GM18499 (cell line): ENCODE data around the gene SNRNP25.

Experiments used
- ATAC-seq: cut with Tn5 transposase; IDR thresholded peaks from one replicate; pipeline ENCODE4 v1.9.1; 2021; ENCODE audit warnings: moderate number of reproducible peaks; ENCODE audit not compliant: insufficient read depth, unreplicated experiment

The SNRNP25 gene

GRCh38 chr16:75580-76501 lies 22.2 kb downstream of the SNRNP25 start:
- ATAC-seq, result no peak

DNA sequence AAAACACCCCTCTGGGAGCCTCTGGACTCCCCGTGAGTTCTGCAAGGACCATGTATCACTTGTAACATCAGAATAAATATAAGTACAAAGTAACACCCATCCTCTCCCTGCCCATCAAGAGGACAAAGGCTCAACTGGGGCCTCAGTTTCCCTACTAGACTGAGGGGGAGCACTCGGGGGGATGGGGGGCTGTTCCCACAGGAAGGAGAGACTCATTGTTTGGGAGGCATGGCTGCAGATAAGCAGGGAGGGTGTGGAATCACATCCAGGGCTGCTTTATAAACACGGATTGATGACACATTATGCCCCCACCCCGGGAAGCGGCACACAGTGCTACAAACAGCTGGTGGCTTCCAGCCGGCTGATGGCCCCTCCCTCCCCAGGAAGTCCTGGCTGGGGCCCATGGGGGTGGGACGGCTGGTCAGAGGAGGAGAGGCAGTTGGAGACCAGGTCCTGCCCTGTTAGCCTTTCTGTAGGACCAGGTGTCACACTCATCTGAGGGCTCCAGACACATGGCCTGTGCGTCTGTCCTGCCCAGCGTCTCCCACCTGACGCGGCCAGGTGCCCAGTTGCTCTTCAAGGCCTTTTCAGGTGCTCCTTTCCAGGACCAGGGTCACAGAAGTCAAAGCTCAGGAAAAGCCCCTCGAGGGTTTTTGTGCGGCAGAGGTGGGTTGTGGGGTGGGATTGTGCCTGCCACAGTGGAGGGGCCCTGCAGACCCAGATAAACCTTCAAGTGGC lies 23.1 kb downstream of the SNRNP25 start:
- ATAC-seq, result no peak

GRCh38 chr16:77273-77806 lies 23.7 kb downstream of the SNRNP25 start:
- no peak for ATAC-seq

DNA sequence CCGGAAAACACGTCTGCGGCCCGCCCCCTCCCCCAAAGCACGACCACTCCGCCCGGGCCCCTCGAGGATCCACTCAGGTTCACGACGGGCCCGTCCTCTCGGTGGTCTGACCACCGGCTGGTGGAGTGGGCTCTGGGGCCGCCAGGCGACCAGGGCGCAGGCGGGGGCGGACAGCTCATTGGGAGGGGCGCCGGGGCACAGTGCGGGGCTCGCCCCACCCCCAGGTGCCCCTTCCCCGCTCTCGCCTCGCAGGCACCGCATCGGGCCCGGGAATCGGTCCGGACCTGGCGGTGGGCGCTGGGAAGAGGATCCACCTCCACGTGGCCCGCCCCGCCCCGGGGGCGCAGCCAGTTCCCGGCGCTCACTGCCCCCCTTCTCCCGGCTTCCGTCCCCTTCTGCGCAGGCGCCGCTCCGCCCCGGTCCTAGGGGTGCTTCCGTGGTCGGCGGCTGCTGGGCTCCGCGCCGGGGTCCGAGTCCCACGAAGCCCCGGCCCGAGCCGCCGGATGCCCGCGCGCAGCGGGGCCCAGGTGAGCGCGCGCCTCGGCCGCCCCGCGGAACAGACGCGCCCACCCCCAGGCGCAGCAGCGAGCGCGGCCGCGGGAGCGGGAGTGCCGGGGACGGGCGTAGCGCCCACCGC lies 24.3 kb downstream of the SNRNP25 start, which contains the start of gene MPG:
Gene MPG (plus strand): TSS at position 419 of the 637 bp plus-strand sequence. CDS start 85 bp downstream, at position 504.
- no peak for ATAC-seq

DNA sequence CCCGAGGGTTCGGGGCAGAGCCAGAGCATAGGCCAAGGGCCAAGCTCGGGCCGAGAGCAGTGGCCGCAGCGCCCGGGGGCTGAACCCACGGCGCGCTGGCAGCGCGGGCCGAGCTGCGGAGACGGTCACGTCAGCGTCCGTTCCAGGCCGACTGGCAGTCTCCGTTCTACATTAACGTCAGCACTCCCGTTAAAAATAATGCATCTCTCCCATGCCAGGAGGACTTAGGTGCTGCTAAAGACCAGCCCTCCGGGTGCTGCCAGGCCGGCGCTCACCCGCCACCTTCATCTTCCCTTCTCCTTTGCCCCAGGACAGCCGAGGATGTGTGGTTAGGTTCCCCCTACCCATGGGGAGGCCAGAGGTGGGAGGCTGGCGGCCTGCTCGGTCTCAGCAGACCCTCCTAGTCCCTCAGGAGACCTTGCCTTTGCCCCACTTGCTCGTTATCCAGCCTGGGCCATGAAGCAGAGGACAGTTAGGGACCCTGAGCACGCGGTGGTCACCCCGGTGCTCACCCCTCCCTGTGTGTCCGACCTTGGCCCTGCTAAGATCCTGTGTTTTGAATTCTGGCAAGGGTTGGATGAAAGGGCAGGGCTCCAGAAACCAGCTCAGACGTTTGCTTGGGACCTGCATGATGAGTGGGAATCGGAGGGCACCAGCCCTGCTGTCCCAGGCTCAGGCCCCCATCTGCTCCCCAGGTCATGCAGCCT lies 25.0 kb downstream of the SNRNP25 start:
- no peak for ATAC-seq

DNA sequence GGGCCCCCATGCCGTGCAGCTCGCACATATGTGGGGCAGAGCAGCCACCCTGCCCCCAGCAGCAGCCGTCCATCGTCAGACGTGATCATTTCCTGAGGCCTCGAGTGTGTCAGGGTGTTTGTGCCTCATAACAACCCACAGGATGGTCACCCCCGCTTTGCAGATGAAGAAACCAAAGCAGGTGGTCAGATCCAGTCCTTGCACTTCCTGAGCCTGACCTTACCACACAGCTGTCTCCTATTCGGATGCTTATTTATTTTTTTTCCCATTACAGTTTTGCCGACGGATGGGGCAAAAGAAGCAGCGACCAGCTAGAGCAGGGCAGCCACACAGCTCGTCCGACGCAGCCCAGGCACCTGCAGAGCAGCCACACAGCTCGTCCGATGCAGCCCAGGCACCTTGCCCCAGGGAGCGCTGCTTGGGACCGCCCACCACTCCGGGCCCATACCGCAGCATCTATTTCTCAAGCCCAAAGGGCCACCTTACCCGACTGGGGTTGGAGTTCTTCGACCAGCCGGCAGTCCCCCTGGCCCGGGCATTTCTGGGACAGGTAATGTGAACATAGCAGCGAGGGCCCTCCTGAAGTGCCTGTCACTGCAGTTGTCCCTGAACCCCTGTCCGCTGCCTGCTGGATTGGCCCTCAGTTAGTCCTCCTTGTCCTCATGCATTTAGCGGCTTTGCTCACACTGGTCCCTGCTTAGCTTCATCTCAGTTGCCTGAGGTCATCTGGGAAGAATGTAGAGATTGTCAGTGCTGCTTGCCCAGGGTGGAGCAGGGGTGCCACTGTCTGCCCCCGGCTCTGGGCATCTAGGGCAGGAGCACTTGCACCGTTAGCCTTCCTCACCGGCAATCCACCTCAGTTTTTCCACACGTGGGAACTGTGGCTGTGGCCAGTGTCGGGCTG lies 25.8 kb downstream of the SNRNP25 start:
- ATAC-seq, result no peak

- no peak for ATAC-seq
Measured at GRCh38 chr16:83060-83603, 29.5 kb downstream of the SNRNP25 start.

DNA sequence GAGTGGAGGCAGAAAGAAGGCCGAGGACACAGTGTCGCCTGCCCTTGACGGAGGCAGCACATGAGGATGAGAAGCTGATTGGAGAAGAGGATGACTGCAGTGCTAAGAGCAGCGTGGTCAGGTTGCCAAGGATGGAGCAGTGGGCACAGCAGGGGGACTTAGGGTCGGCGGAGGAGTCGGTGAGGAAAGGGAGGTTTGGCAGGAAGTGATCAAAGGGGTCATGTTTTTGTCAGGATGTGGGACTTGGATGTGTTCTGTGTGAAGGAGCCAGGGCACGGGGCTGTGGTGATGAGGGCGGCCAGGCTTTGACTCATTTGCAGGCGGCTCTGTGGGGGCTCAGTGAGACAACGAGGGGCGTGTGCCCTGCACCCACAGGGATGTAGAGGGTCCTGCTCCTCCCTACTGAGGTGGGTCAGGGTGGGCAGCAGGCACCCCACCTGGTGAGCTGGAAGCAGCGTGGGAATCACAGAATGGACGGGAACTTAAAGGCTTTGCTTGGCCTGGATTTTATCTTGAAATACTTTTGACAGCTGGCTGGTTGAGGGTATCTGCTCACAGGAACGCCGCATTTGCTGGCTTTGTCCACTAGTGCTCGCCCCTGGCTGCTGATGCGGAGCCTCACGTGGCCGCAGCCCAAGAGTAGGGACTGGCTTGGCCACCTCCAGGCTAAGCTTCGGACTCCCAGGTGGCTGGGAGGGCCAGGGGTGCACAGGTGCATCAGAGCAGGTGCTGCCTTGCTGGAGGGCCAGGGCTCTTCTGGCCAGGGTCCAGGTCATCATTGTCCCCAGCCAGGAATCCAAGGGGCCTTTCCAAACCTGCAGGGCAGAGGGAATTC lies 30.4 kb downstream of the SNRNP25 start:
- no peak for ATAC-seq

DNA sequence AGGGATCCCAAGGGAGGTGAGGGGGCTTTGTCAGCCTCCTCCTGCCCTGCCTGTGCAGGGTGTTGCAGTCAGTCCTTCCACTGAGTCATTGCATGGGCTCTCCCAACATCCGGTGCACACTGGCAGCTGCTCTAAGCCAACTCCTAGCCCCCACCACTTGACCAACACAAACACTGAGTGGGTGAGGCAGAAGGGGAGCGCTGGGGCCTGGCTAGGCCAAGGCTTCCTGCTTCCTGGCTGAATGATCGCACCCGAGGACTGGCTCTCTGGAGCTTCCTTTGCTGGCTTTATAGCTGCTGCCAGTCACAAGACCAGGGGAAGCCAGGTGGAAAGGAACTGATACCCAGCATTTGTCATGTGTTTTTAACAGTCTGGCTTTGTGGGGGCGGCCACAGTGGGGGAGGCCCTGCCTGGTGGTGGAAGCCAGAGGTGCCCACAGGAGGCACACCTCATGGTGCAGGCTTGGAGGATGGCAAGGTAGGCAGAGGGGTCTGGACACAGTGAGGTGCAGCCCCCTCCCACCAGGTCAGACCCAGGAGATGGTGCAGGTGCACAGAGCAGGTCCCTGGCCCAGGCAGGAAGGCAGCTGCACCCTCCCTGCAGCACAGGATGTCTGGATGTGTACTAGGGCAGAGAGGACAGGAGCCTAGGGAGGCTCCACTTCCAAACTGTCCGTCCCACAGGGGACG lies 31.2 kb downstream of the SNRNP25 start:
- no peak for ATAC-seq

DNA sequence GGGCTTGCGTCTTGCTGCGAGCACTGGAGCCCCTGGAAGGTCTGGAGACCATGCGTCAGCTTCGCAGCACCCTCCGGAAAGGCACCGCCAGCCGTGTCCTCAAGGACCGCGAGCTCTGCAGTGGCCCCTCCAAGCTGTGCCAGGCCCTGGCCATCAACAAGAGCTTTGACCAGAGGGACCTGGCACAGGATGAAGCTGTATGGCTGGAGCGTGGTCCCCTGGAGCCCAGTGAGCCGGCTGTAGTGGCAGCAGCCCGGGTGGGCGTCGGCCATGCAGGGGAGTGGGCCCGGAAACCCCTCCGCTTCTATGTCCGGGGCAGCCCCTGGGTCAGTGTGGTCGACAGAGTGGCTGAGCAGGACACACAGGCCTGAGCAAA lies 31.8 kb downstream of the SNRNP25 start:
- ATAC-seq, result no peak

DNA sequence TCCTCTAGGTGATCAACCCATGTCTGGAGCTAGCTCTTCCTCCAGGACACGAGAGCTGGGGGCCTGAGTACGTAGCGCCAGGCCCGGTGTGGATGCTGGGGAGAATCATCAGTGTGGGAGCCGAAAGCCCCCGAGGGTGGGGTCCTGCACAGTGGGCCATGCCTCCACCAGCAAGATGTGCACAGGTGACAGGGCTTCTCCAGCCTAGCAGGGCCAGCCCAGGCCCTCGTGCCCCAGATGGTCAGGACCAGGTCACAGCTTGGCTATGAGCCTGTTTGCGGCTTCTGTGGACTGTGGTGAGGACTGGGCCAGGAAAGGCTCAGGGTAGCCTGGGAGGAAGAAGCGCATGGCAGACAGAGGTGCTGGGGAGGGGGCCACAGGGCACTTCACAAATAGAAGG lies 32.2 kb downstream of the SNRNP25 start:
- no peak for ATAC-seq

- no peak for ATAC-seq
Measured at GRCh38 chr16:86483-86952, 32.9 kb downstream of the SNRNP25 start.

DNA sequence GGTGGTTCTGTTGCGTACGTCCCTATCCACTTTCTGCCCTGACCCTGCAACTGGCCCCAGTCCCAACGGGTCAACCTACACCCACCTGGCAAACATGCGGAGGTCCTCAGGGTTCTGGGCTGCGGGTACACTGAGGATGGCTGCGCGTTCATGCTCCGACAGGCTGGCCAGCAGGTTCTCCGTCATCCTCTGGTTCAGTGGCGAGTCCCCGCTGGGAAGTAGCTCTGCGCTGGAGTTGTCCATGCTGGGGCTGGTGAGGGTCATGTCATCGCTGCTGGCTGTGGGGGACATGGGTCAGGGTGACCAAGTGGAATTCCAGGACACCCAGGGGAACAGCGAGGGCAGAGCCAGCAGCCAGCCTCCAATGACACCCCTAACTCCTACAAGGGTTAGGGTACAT lies 35.0 kb downstream of the SNRNP25 start:
- no peak for ATAC-seq

DNA sequence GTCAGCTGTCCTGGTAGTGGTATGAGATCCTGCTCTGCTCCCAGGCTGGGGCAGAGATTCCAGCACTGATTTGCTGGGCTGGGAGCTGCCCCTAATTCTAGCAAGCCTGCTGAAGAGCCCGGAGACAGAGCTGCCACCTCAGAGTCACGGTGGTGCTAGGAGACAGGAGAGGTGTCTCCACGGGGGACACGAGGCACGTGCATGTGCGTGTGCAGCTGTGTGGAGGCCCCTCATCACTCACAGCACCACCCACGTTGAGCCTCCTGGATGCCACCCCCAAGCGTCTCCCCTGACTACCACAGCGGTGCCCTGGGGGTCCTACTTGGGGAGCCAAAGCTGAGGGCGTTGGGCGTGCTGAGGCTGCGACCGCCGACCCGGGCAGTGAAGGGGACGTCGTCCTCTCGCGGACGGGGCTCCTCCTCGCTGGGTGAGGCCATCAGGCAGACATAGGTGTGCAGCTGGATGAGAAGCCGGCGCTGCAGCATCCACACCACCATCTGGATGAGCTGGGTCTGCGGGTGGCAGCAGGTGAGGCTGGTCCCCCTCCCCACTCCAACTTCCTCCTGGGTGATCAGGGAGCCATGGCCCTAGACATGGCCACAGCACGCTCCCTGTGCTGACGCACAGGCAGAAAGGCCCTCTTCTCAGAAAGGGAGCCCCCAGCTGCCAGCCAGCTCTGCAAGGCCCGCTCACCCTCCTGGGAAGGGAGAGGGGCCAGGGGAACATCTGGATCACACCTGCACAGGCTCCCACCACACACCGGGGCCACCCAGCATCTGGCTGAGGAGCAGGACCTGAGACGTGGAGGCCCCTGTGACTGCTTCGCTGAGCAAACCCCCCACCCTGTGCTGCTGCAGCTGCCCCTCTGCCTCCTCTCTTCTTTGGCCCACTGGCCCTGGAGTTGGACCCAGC lies 36.0 kb downstream of the SNRNP25 start:
- no peak for ATAC-seq

DNA sequence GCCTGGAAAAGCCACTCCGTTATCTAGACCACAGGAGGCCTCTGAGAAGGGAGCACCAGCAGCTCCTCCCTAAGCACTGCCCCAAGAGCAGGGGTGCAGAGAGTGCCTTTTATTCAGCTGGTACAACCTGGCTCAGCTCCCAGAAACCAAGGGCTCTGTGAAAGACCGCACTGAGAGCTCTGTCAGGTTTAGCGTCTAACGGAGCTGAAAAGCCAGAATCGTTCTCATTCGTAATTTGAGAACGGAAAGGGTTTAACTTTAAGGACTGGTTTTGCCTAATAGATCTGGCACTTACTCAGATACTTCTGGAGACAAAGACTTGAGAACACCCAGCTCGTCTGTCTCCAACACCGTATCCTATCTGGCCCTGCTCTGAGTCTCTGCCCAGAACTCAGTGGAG lies 37.9 kb downstream of the SNRNP25 start:
- no peak for ATAC-seq
